GM10266 (cell line): ENCODE data around the gene ACOX3.

Source experiments
- DNase-seq: peaks from one replicate; pipeline ENCODE4 v3.0.0; 2012; ENCODE audit errors: extremely low spot score
- TF ChIP-seq, protein P1 (sequence below): IDR thresholded peaks from 2 replicates; pipeline ENCODE4 v1.5.1; 2012; ENCODE audit warnings: mild to moderate bottlenecking, low read depth; ENCODE audit not compliant: control insufficient read depth, insufficient read depth; ENCODE audit errors: missing control alignments

Gene ACOX3

DNA sequence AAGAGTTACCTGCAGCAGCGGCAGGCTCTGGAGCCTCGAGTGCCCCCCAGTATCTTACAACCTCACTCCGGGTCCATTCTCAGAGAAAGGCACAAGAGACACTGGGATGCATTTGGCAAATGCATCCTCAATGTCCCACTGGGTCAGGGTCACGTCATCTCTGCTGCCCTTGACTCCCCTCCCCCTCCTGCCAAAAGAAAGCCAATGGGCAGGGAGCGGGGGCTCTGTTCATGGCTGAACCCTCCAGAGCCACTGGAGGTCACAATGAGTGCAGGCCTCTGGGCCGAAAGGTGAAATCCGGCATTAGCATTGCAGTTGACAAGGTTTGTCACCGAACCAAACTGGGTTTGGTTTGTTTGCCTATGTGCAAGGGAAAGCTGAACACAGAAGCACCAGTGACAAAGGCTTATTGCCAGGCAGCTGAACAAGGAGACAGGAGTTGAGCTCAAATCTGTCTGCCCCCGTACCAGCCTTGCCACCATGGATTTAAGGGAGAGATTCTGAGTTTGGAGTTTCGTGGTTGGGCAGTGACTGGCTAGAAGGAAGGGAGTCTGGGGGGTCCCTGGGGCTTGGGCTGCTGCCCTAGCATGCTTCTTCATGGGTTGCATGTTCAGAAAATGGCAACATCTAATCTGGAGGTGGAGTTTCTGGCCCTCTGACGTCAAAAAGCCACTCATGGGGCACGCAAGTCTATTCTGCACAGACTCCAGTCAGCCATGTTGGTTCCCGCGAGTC lies 106.6 kb downstream of the ACOX3 start:
- TF ChIP-seq, protein P1, sequence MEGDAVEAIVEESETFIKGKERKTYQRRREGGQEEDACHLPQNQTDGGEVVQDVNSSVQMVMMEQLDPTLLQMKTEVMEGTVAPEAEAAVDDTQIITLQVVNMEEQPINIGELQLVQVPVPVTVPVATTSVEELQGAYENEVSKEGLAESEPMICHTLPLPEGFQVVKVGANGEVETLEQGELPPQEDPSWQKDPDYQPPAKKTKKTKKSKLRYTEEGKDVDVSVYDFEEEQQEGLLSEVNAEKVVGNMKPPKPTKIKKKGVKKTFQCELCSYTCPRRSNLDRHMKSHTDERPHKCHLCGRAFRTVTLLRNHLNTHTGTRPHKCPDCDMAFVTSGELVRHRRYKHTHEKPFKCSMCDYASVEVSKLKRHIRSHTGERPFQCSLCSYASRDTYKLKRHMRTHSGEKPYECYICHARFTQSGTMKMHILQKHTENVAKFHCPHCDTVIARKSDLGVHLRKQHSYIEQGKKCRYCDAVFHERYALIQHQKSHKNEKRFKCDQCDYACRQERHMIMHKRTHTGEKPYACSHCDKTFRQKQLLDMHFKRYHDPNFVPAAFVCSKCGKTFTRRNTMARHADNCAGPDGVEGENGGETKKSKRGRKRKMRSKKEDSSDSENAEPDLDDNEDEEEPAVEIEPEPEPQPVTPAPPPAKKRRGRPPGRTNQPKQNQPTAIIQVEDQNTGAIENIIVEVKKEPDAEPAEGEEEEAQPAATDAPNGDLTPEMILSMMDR: no peak

DNA sequence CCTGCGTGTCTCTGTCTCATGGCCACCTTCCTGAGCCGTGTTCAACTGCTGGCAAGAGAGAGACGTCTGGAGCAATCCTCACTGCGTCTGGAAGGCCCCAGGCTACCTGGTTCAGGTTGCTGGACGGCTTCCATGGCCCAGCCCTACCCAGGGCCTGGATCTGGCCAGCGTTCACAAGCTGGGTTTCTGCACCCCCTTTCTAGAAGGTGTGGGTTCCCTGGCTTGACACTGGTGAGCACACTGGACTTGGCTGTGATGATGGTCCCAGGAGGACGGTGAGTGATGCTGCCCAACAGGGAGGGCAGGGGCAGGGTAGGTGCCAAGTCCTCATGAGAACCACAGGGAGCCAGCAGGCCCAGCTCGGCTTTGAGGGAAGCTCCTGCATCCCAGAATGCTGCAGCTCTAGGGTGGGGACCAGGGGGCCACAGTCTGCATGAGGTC lies 107.6 kb downstream of the ACOX3 start:
- DNase-seq: no peak
- TF ChIP-seq, protein P1: no peak

More for the DNA sequence above, 106.6 kb downstream of the ACOX3 start:
- DNase-seq: no peak

DNA sequence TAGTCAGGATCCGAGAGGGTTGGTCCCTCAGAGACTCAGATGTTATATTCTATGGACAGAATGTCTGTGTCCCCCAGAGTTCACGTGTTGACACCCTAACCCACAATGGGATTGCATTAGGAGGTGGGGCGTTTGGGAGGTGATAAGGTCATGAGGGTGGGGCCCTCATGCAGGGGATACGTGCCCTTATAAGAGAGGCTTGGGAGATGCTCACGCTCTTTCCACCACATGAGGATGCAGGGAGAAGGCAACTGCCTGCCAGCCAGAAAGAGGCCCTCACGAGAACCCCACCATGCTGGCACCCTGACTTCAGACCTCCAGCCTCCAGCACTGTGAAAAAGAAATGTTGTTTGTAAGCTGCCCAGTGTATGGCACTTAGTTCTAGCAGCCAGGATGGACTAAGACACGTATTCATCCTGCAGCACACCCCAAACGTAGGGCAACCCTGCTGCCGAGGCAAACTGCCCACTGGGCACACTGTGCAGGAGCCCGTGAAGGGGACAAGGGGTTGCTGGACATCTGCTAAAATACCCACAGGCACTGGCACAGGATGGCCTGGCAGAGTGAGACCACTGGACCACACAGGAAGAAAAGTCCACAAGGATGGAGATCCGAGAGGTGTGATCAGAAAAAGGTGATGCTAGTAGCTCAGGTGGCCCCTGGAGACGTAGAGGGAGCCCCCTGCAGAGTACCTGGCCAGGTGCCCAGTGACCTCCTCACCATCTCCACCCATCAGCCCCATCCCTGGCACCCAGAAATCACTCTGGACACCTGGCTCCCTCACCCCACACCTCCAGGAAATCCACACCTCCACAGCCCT lies 108.3 kb downstream of the ACOX3 start:
- TF ChIP-seq, protein P1: no peak
- DNase-seq: no peak

DNA sequence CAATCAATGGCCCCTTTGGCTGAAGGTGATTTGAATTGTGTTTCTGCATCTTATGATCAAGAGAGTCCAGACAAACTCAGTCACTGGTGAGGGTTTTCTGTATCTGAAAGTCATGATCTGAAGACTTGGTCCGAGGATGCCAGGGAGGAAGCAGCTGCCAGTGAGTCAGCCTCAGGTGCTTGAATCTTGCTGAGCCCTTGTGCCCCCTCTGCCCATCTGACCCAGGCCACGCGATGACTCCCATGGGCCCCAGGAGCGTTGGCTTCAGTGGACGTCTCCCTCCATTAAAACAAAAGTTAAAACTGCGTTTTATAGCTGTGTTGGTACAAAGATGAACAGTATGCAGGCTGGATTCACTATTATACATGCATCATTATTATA lies 109.0 kb downstream of the ACOX3 start:
- TF ChIP-seq, protein P1: no peak
- DNase-seq: no peak

DNA sequence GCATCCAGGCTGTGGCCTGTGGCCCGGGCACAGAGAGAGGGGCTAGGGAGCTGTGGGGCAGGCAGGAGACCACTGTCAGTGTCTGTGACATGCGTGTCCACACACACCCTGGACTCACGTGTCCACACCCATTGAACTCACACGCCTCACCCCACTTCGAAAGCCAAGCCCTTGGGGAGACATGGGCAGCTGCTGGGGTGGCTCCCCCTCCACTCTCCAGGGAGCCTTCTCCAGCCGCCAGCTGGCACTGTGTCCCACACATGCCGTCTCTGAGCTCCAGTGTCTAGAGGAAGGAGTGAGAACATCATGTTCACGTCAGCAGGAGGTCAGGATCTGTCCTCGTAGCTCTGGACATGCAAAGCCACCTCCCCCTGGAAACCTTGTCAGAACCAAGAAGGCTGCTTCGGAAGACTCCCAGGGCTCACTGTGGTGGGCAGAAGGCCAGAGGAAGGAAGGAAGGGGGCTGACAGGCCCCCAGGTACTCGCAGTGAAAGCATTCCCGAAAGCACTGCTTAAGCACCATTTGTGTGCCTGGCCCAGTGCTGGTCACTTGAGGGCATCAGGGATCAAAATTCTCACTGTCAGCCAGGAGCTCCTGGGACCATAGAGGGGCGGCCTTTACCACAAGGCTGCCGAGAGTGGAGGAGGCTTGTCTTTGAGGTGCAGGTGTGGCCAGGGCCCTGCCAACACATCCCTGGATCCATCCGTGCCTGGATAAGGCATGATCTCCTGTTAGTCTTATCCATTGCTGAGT lies 109.5 kb downstream of the ACOX3 start:
- TF ChIP-seq, protein P1: no peak
- no peak for DNase-seq

DNA sequence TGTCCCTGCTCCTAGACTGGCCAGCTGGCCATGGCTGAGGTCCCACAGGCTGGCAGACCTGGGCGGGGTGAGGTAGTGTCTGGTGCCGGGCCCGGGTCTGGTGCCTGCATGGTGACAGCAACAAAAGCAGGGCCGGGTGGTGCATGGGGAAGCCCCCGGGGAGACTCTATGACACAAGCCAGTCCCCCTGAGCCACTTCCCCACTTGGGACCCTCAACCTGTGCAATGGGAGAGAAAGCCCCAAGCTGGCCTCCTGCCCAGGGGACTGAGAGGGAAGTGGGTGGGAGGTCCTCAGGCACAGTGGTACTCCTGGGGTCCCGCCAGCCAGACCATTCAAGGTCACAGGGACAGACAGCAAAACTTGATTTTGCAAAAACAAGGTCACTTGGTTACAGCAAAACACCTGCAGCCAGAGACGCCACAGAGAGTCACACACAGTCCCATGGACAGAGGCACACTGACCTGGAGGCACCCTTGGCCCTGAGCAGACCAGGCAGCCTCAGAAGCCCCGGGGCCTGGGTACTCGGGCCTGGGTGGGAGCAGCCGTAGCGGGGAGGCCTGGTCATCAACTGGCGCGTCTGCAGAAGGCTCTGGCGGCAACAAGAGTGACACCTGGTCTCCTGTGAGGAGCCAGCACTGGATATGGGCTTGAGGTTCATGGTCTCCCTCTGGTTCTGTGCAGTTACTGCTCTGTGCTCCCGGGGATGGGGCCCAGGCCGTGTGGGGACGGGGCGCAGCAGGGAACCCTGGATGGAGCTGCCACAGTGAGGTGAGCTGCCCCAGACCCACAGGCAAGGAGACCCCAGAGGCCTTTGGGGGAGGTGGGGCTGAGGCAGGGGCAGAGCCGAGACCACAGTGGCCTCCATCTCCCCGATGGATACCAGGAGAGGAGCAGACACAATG lies 110.4 kb downstream of the ACOX3 start:
- no peak for DNase-seq
- TF ChIP-seq, protein P1: no peak
